CD14-positive monocyte (primary cell): Measurements from ENCODE around the gene KBTBD13. TPM values are rescaled to one million over a fixed set of nuclear protein-coding genes. Genes with fewer than 3 reads are reported as not detected.

Experiments used
- DNase-seq, 3 donors: peaks; one replicate each; pipeline ENCODE4 v3.0.0-alpha.2; 2011 to 2022
- H2AFZ ChIP-seq: 2 replicates; pipeline ENCODE4 v1.6.0; 2012; ENCODE audit warnings: mild to moderate bottlenecking, low read depth, low read length, inconsistent platforms; ENCODE audit not compliant: insufficient read depth, poor library complexity, severe bottlenecking
- H3K27ac ChIP-seq, 2 donors: 1 replicate in 1 of 2; 2 replicates in 1 of 2; pipeline ENCODE4 v1.5.1; 2012 to 2013; ENCODE audit warnings: low read length in 2 of 2, control low read depth in 1 of 2, inconsistent platforms in 1 of 2, low read depth in 1 of 2, mild to moderate bottlenecking in 1 of 2
- H3K27me3 ChIP-seq, 2 donors: one replicate each; pipeline versions ENCODE4 v1.6.0 to v1.6.1; 2011 to 2013; ENCODE audit warnings: low read length in 2 of 2; ENCODE audit not compliant: control insufficient read depth in 2 of 2, insufficient read depth in 2 of 2
- H3K36me3 ChIP-seq, 2 donors: replicated peaks in 1 of 2; 1 replicate in 1 of 2; 2 replicates in 1 of 2; pipeline versions ENCODE4 v1.5.1 to v1.6.1; 2012 to 2013; ENCODE audit warnings: low read length in 2 of 2, control low read depth in 1 of 2, inconsistent platforms in 1 of 2, mild to moderate bottlenecking in 1 of 2; ENCODE audit not compliant: insufficient read depth in 2 of 2, control insufficient read depth in 1 of 2
- H3K4me1 ChIP-seq, 2 donors: 1 replicate in 1 of 2; 2 replicates in 1 of 2; pipeline versions ENCODE4 v1.5.1 to v1.6.1; 2012 to 2013; ENCODE audit warnings: low read length in 2 of 2, control low read depth in 1 of 2, inconsistent platforms in 1 of 2, mild to moderate bottlenecking in 1 of 2, moderate library complexity in 1 of 2; ENCODE audit not compliant: insufficient read depth in 2 of 2, control insufficient read depth in 1 of 2
- H3K4me2 ChIP-seq: replicated peaks from 2 replicates; pipeline ENCODE3; 2012; ENCODE audit warnings: low read length, moderate library complexity, mild to moderate bottlenecking; ENCODE audit not compliant: poor library complexity, severe bottlenecking; ENCODE audit errors: extremely low read depth
- H3K4me3 ChIP-seq, 3 experiments: fragments of 200-600 bp in 1 of 3; sonication (generic) in 1 of 3; replicated peaks in 1 of 3; 1 replicate in 2 of 3; 2 replicates in 1 of 3; pipeline ENCODE4 v1.5.1; 2011 to 2013; ENCODE audit warnings: low read length in 3 of 3, mild to moderate bottlenecking in 3 of 3, control low read depth in 2 of 3, low read depth in 2 of 3, inconsistent platforms in 1 of 3, moderate library complexity in 1 of 3
- H3K79me2 ChIP-seq: 2 replicates; pipeline ENCODE4 v1.6.0; 2012; ENCODE audit warnings: mild to moderate bottlenecking, control low read depth, inconsistent platforms, low read length, moderate library complexity; ENCODE audit not compliant: insufficient read depth
- H3K9ac ChIP-seq: 2 replicates; pipeline ENCODE4 v1.6.0; 2017; ENCODE audit warnings: low read length, mild to moderate bottlenecking; ENCODE audit not compliant: insufficient read depth, poor library complexity, severe bottlenecking
- H3K9me3 ChIP-seq, 2 donors: replicated peaks in 1 of 2; 1 replicate in 1 of 2; 2 replicates in 1 of 2; pipeline versions ENCODE4 v1.5.1 to v1.6.1; 2012 to 2013; ENCODE audit warnings: low read length in 2 of 2, control low read depth in 1 of 2; ENCODE audit not compliant: control insufficient read depth in 1 of 2, insufficient read depth in 1 of 2
- H4K20me1 ChIP-seq: 2 replicates; pipeline ENCODE4 v1.6.0; 2012; ENCODE audit warnings: mild to moderate bottlenecking, low read length, control low read depth, moderate library complexity; ENCODE audit not compliant: insufficient read depth
- H3K27ac Mint-ChIP-seq, 7 donors: one replicate each; pipeline ENCODE4 v1.8.0; 2020; ENCODE audit warnings: mild to moderate bottlenecking in 7 of 7, mixed read lengths in 7 of 7, moderate library complexity in 6 of 7, inconsistent platforms in 2 of 7
- H3K27me3 Mint-ChIP-seq, 3 donors: one replicate each; pipeline ENCODE4 v1.8.0; 2021 to 2022; ENCODE audit warnings: low read depth in 3 of 3, mild to moderate bottlenecking in 3 of 3, mixed read lengths in 3 of 3, moderate library complexity in 3 of 3, inconsistent platforms in 1 of 3
- H3K36me3 Mint-ChIP-seq, 2 donors: one replicate each; pipeline ENCODE4 v1.8.0; 2020; ENCODE audit warnings: mixed read lengths in 2 of 2, inconsistent platforms in 1 of 2, mild to moderate bottlenecking in 1 of 2
- H3K4me1 Mint-ChIP-seq: one replicate; pipeline ENCODE4 v1.8.0; 2020; ENCODE audit warnings: mild to moderate bottlenecking, mixed read lengths
- H3K4me3 Mint-ChIP-seq, 2 donors: one replicate each; pipeline ENCODE4 v1.8.0; 2020; ENCODE audit warnings: mild to moderate bottlenecking in 2 of 2, mixed read lengths in 2 of 2, moderate library complexity in 1 of 2
- H3K9me3 Mint-ChIP-seq, 7 donors: one replicate each; pipeline ENCODE4 v1.8.0; 2020 to 2022; ENCODE audit warnings: mixed read lengths in 7 of 7, mild to moderate bottlenecking in 6 of 7, moderate library complexity in 6 of 7, inconsistent platforms in 2 of 7
- CTCF ChIP-seq: fragments of 200-600 bp; IDR thresholded peaks from one replicate; pipeline ENCODE4 v1.8.0; 2022; ENCODE audit warnings: antibody characterized with exemption, mild to moderate bottlenecking
- WGBS: methylation state at CpG from one replicate; pipeline ENCODE4 v1.1.5; 2013; ENCODE audit warnings: missing lambda C conversion rate; ENCODE audit not compliant: insufficient coverage; 5-methylcytosine and 5-hydroxymethylcytosine counted together
- intact Hi-C, 2 donors: fragments of 100-400 bp; cut with micrococcal nuclease; formaldehyde crosslinking; loops; one replicate each; pipeline versions ENCODE4 v1.15.0 to v1.15.1; 2023
- polyA plus RNA-seq, 3 donors: library from polyadenylated mRNA; depleted of rRNA in 1 of 3; unstranded in 2 of 3; stranded (reverse) in 1 of 3; fragments of 300-500 nt in 2 of 3; fragments of >200 nt in 1 of 3; fragmentation: Illumina TruSeq in 2 of 3; gene quantifications; 1 replicate in 2 of 3; 2 replicates in 1 of 3; pipeline ENCODE4 v1.2.3, GENCODE V29; 2012 to 2021

Gene KBTBD13
- polyA plus RNA-seq, 3 donors: not detected

- H3K36me3 ChIP-seq: no peaks in the 10 kb centered on the region
- no peaks in the 10 kb centered on the region for H4K20me1 ChIP-seq
- peak overlapping the region in 1 of 7 donors; percentile 62 for H3K27ac Mint-ChIP-seq
- TF ChIP-seq CTCF: no peak
- no peak overlapping the region for H3K9ac ChIP-seq
- DNase-seq: no peak
- no peak overlapping the region for H3K4me3 ChIP-seq
- no peak overlapping the region for H3K4me2 ChIP-seq
- WGBS: no CpG with 5 or more reads among the region's 5 CpGs
- H3K79me2 ChIP-seq: no peaks in the 10 kb centered on the region
- H3K9me3 ChIP-seq: no peaks in the 10 kb centered on the region
- intact Hi-C loops: loop anchor here in 1 of 2 donors (10.0 kb wide), 1 partner anchor 355 kb away; no protein-coding TSS in a partner anchor
- H2AFZ ChIP-seq: no peak overlapping the region
- no peaks in the 10 kb centered on the region for H3K4me1 ChIP-seq
- H3K4me3 Mint-ChIP-seq: no peak overlapping the region
- no peaks in the 10 kb centered on the region for H3K27me3 ChIP-seq
- H3K36me3 Mint-ChIP-seq: peaks cover 0 to 4% of the 10 kb centered on the region in 2 donors
- no peak overlapping the region for H3K27ac ChIP-seq
- peaks cover 5 to 16% (median 7%) of the 10 kb centered on the region in 3 donors for H3K27me3 Mint-ChIP-seq
- H3K9me3 Mint-ChIP-seq: no peaks in the 10 kb centered on the region
- H3K4me1 Mint-ChIP-seq: no peaks in the 10 kb centered on the region
These were observed 12.8 kb downstream of the KBTBD13 start for GRCh38 chr15:65089206-65089824.

- H3K9me3 ChIP-seq: no peaks in the 10 kb centered on the region
- 97% methylated on average over 4 of the region's 12 CpGs for WGBS
- Mint-ChIP-seq H3K36me3 (peaks cover 2 to 8% of the 10 kb centered on the region in 2 donors), H3K4me1 (no peaks in the 10 kb centered on the region), H3K27ac (peak overlapping the region in 1 of 7 donors; percentile 36), H3K4me3 (no peak overlapping the region), H3K27me3 (peaks cover 1 to 2% (median 2%) of the 10 kb centered on the region in 3 donors), H3K9me3 (no peaks in the 10 kb centered on the region)
- no peak overlapping the region for H3K4me2 ChIP-seq
- DNase-seq: no peak
- no peak overlapping the region for H3K9ac ChIP-seq
- intact Hi-C loops: no loop called here
- H2AFZ ChIP-seq: no peak overlapping the region
- no peaks in the 10 kb centered on the region for H3K4me1 ChIP-seq
- TF ChIP-seq CTCF: no peak
- no peaks in the 10 kb centered on the region for H3K79me2 ChIP-seq
- H3K36me3 ChIP-seq: peaks cover 3 to 7% of the 10 kb centered on the region in 2 donors
- H3K4me3 ChIP-seq: no peak overlapping the region
- no peaks in the 10 kb centered on the region for H3K27me3 ChIP-seq
- H4K20me1 ChIP-seq: no peaks in the 10 kb centered on the region
- no peak overlapping the region for H3K27ac ChIP-seq
These were observed 15.6 kb downstream of the KBTBD13 start for GRCh38 chr15:65091946-65092770.
